Right lobe of liver (tissue), 6 donors: ENCODE data around the gene SLC9A5. TPM values are rescaled to one million over a fixed set of nuclear protein-coding genes. Genes with fewer than 3 reads are reported as not detected.

Source experiments
- ATAC-seq, 4 donors: fragments of 200-7000 bp; cut with Tn5 transposase; one replicate each; pipeline ENCODE4 v1.9.1; 2020; ENCODE audit warnings: mild to moderate bottlenecking in 4 of 4, moderate library complexity in 4 of 4
- DNase-seq, 3 donors: peaks; one replicate each; pipeline ENCODE4 v3.0.0-alpha.2; 2020
- H3K27ac ChIP-seq, 3 donors: fragments of 200-600 bp; one replicate each; pipeline ENCODE4 v1.8.0; 2022
- H3K27me3 ChIP-seq, 2 donors: fragments of 200-600 bp; one replicate each; pipeline ENCODE4 v1.8.0; 2022
- H3K36me3 ChIP-seq, 4 donors: fragments of 200-600 bp; sonication (generic) in 1 of 4; one replicate each; pipeline versions ENCODE4 v1.5.1 to v1.8.0; 2017 to 2022; ENCODE audit warnings: control low read depth in 1 of 4
- H3K4me1 ChIP-seq, 4 donors: fragments of 200-600 bp; sonication (generic) in 1 of 4; one replicate each; pipeline versions ENCODE4 v1.5.1 to v1.8.0; 2017 to 2022; ENCODE audit warnings: control low read depth in 1 of 4
- H3K4me3 ChIP-seq, 3 donors: fragments of 200-600 bp; one replicate each; pipeline ENCODE4 v1.8.0; 2022
- H3K9me3 ChIP-seq, 4 donors: fragments of 200-600 bp; sonication (generic) in 1 of 4; one replicate each; pipeline versions ENCODE4 v1.5.1 to v1.8.0; 2017 to 2022; ENCODE audit warnings: control low read depth in 1 of 4
- CTCF ChIP-seq, 4 donors: fragments of 200-600 bp in 3 of 4; fragments of 450-650 bp in 1 of 4; IDR thresholded peaks; one replicate each; pipeline versions ENCODE4 v1.5.1 to v1.8.0; 2016 to 2022; ENCODE audit warnings: antibody characterized with exemption in 4 of 4, mild to moderate bottlenecking in 2 of 4
- POLR2A ChIP-seq: fragments of 450-650 bp; IDR thresholded peaks from one replicate; pipeline ENCODE4 v1.6.1; 2017; ENCODE audit warnings: antibody characterized with exemption, mild to moderate bottlenecking
- WGBS: methylation state at CpG from one replicate; pipeline ENCODE4 v1.1.6; 2018; ENCODE audit warnings: low coverage, low lambda C conversion rate; ENCODE audit not compliant: insufficient coverage; ENCODE audit errors: missing lambda C conversion rate; 5-methylcytosine and 5-hydroxymethylcytosine counted together
- intact Hi-C, 2 donors: fragments of 100-400 bp; cut with DNase I; formaldehyde crosslinking; loops; one replicate each; pipeline versions ENCODE4 v1.11.2 to v1.14.1; 2022
- total RNA-seq, 6 experiments: library from RNA; depleted of rRNA in 2 of 6; stranded (reverse); fragments of >200 nt in 2 of 6; fragmentation: NEBNext Ultra II Directional in 3 of 6; extraction: Animal tissue kit (Norgen Biotek cat#: 25700) in 3 of 6; gene quantifications; one replicate each; pipeline versions ENCODE4 v1.1.0 to v1.2.4, GENCODE V29; 2016 to 2023
- donor health status: DM: no; HTN: yes; CAD: no.
- donor health status: DM: no; HTN: no; CAD: no.
- donor health status: DM: no; HTN: no; CAD: no.
- donor health status: DM: no; HTN: yes; CAD: no.
- donor health status: DM: no; HTN: yes; CAD: no.

The SLC9A5 gene
- total RNA-seq, 6 experiments from 2014 or later: 0.06 to 0.53 (median 0.15) TPM

- Histone ChIP-seq H3K36me3 (no peaks in the 10 kb centered on the region), H3K4me1 (peaks cover 0 to 14% (median 0%) of the 10 kb centered on the region in 4 donors), H3K27ac (no peak overlapping the region), H3K9me3 (no peaks in the 10 kb centered on the region), H3K27me3 (no peaks in the 10 kb centered on the region), H3K4me3 (no peak overlapping the region)
- no CpG with 5 or more reads among the region's 3 CpGs for WGBS
- intact Hi-C loops: no loop called here
- ATAC-seq (no peak), DNase-seq (no peak)
- TF ChIP-seq POLR2A: no peak
- no peak for TF ChIP-seq CTCF (IDR thresholded peaks at IDR 0.05)
Measured at GRCh38 chr16:67238278-67238575, 10.6 kb upstream of the SLC9A5 start.

GRCh38 chr16:67238806-67239470, 9.8 kb upstream of the SLC9A5 start:
- TF ChIP-seq POLR2A: no peak
- no peak for TF ChIP-seq CTCF (IDR thresholded peaks at IDR 0.05)
- H3K4me3 ChIP-seq: no peak overlapping the region
- H3K27me3 ChIP-seq: no peaks in the 10 kb centered on the region
- DNase-seq: peak in 1 of 3 donors; percentile 19
- intact Hi-C loops: no loop called here
- H3K36me3 ChIP-seq: no peaks in the 10 kb centered on the region
- no CpG with 5 or more reads among the region's 9 CpGs for whole genome bisulfite sequencing
- ATAC-seq: no peak
- no peaks in the 10 kb centered on the region for H3K9me3 ChIP-seq
- H3K4me1 ChIP-seq: peaks cover 0 to 14% (median 0%) of the 10 kb centered on the region in 4 donors
- H3K27ac ChIP-seq: no peak overlapping the region

GRCh38 chr16:67240506-67240905, 8.3 kb upstream of the SLC9A5 start:
- no peaks in the 10 kb centered on the region for H3K9me3 ChIP-seq
- intact Hi-C loops: no loop called here
- no peaks in the 10 kb centered on the region for H3K27me3 ChIP-seq
- 40% methylated on average over 1 of the region's 4 CpGs for WGBS
- no peak overlapping the region for H3K4me3 ChIP-seq
- no peak overlapping the region for H3K27ac ChIP-seq
- H3K4me1 ChIP-seq: peaks cover 0 to 23% (median 0%) of the 10 kb centered on the region in 4 donors
- TF ChIP-seq POLR2A: no peak
- no peak for TF ChIP-seq CTCF (IDR thresholded peaks at IDR 0.05)
- DNase-seq: peak in 1 of 3 donors; percentile 11
- ATAC-seq: no peak
- no peaks in the 10 kb centered on the region for H3K36me3 ChIP-seq

GRCh38 chr16:67241008-67241900, 7.5 kb upstream of the SLC9A5 start:
- peak overlapping the region in 1 of 3 donors; percentile 33 for H3K27ac ChIP-seq

More at GRCh38 chr16:67241008-67241900, 7.5 kb upstream of the SLC9A5 start:
- no peaks in the 10 kb centered on the region for H3K36me3 ChIP-seq
- intact Hi-C loops: no loop called here
- H3K27me3 ChIP-seq: no peaks in the 10 kb centered on the region
- ATAC-seq: peak; percentile 26 to 51 (median 31)
- peak; percentile 50 to 66 (median 66) for DNase-seq
- peaks cover 0 to 30% (median 0%) of the 10 kb centered on the region in 4 donors for H3K4me1 ChIP-seq
- TF ChIP-seq CTCF (IDR thresholded peaks at IDR 0.05): no peak
- no peak for TF ChIP-seq POLR2A
- H3K4me3 ChIP-seq: no peak overlapping the region
- no peaks in the 10 kb centered on the region for H3K9me3 ChIP-seq
- 59% methylated on average over 5 of the region's 10 CpGs for WGBS
